DND-41 (cell line): Measurements from ENCODE around the gene ATXN7L2.

Source experiments
- ATAC-seq: fragments of 200-7000 bp; cut with Tn5 transposase; 3 replicates; pipeline ENCODE4 v1.9.1; 2021; ENCODE audit warnings: low read depth; ENCODE audit not compliant: insufficient read depth
- DNase-seq: peaks from one replicate; pipeline ENCODE4 v3.0.0-alpha.2; 2020
- H2AFZ ChIP-seq: 2 replicates; pipeline ENCODE4 v1.6.0; 2012; ENCODE audit warnings: low read depth, low read length
- H3K27ac ChIP-seq: 2 replicates; pipeline ENCODE4 v1.5.1; 2012; ENCODE audit warnings: low read length, inconsistent platforms
- H3K27me3 ChIP-seq: fragments of 200-600 bp; sonication (generic); 2 replicates; pipeline ENCODE4 v1.6.0; 2012; ENCODE audit warnings: low read length, mild to moderate bottlenecking, inconsistent platforms; ENCODE audit not compliant: insufficient read depth, poor library complexity
- H3K36me3 ChIP-seq: 2 replicates; pipeline ENCODE4 v1.5.1; 2012; ENCODE audit warnings: low read length, inconsistent platforms; ENCODE audit not compliant: insufficient read depth
- H3K4me1 ChIP-seq: 2 replicates; pipeline ENCODE4 v1.5.1; 2012; ENCODE audit warnings: mild to moderate bottlenecking, low read length; ENCODE audit not compliant: insufficient read depth
- H3K4me2 ChIP-seq: 2 replicates; pipeline ENCODE4 v1.6.0; 2012; ENCODE audit warnings: mild to moderate bottlenecking, moderate library complexity, low read length, inconsistent platforms; ENCODE audit not compliant: insufficient read depth
- H3K4me3 ChIP-seq, 2 experiments: fragments of 200-600 bp in 1 of 2; shearing (Covaris generic) in 1 of 2; 2 replicates each; pipeline ENCODE4 v1.5.1; 2012 to 2016; ENCODE audit warnings: inconsistent platforms in 2 of 2, low read length in 2 of 2, mild to moderate bottlenecking in 2 of 2, low read depth in 1 of 2, moderate library complexity in 1 of 2
- H3K79me2 ChIP-seq: 2 replicates; pipeline ENCODE4 v1.6.0; 2012; ENCODE audit warnings: low read length, inconsistent platforms; ENCODE audit not compliant: insufficient read depth
- H3K9ac ChIP-seq: 2 replicates; pipeline ENCODE4 v1.6.0; 2012; ENCODE audit warnings: low read depth, mild to moderate bottlenecking, inconsistent platforms, low read length, moderate library complexity
- H3K9me3 ChIP-seq: 2 replicates; pipeline ENCODE4 v1.5.1; 2012; ENCODE audit warnings: low read length, moderate library complexity, mild to moderate bottlenecking, inconsistent platforms; ENCODE audit not compliant: insufficient read depth, severe bottlenecking
- H4K20me1 ChIP-seq: 2 replicates; pipeline ENCODE4 v1.6.0; 2012; ENCODE audit warnings: low read length; ENCODE audit not compliant: insufficient read depth
- CTCF ChIP-seq: IDR thresholded peaks from 2 replicates; pipeline ENCODE4 v1.5.1; 2012; ENCODE audit warnings: borderline replicate concordance, low read length, moderate library complexity, mild to moderate bottlenecking; ENCODE audit not compliant: poor library complexity, severe bottlenecking; ENCODE audit errors: extremely low read depth
- EZH2 ChIP-seq: IDR thresholded peaks from 3 replicates; pipeline ENCODE4 v1.6.1; 2012; ENCODE audit warnings: borderline replicate concordance, low read depth, mild to moderate bottlenecking, moderate library complexity, low read length, inconsistent platforms; ENCODE audit not compliant: severe bottlenecking

The ATXN7L2 gene

GRCh38 chr1:109531826-109532364 lies 48.2 kb downstream of the ATXN7L2 start:
- TF ChIP-seq EZH2 (no peak), CTCF (no peak)
- ATAC-seq (no peak), DNase-seq (no peak)
- H3K4me1 ChIP-seq, result peaks cover 13% of the 10 kb centered on the region
- peak overlapping the region in 1 of 2 experiments; percentile 46; a peak in 1 of 4 replicates for H3K4me3 ChIP-seq
- peak overlapping the region; percentile 47; the same call in 1 of the 2 replicates for H3K9ac ChIP-seq
- H3K9me3 ChIP-seq, result no peaks in the 10 kb centered on the region
- peak overlapping the region; percentile 92 for H2AFZ ChIP-seq
- no peaks in the 10 kb centered on the region for H4K20me1 ChIP-seq
- peak overlapping the region; percentile 60 for H3K4me2 ChIP-seq
- peak overlapping the region; percentile 65; the same call in 1 of the 2 replicates for H3K27ac ChIP-seq
- H3K79me2 ChIP-seq, result no peaks in the 10 kb centered on the region
- no peaks in the 10 kb centered on the region for H3K36me3 ChIP-seq
- no peaks in the 10 kb centered on the region for H3K27me3 ChIP-seq

- ATAC-seq (peak; percentile 91), DNase-seq (peak; percentile 91)
- H3K4me3 ChIP-seq, result peak overlapping the region in 1 of 2 experiments; percentile 46; a peak in 2 of 4 replicates
- H3K4me2 ChIP-seq, result peak overlapping the region; percentile 60
- peak overlapping the region; percentile 65 for H3K27ac ChIP-seq
- H4K20me1 ChIP-seq, result no peaks in the 10 kb centered on the region
- TF ChIP-seq EZH2, result no peak
- peak; percentile 99 for TF ChIP-seq CTCF
- H3K27me3 ChIP-seq, result no peaks in the 10 kb centered on the region
- peak overlapping the region; percentile 47 for H3K9ac ChIP-seq
- no peaks in the 10 kb centered on the region for H3K9me3 ChIP-seq
- H2AFZ ChIP-seq, result peak overlapping the region; percentile 92
- H3K36me3 ChIP-seq, result no peaks in the 10 kb centered on the region
- no peaks in the 10 kb centered on the region for H3K79me2 ChIP-seq
- H3K4me1 ChIP-seq, result peaks cover 13% of the 10 kb centered on the region
Observed at GRCh38 chr1:109532365-109533136, 48.8 kb downstream of the ATXN7L2 start.

GRCh38 chr1:109534307-109534858 lies 50.7 kb downstream of the ATXN7L2 start:
- Histone ChIP-seq H3K79me2 (no peaks in the 10 kb centered on the region), H3K36me3 (no peaks in the 10 kb centered on the region), H3K27me3 (no peaks in the 10 kb centered on the region), H3K9me3 (no peaks in the 10 kb centered on the region), H3K27ac (no peak overlapping the region), H4K20me1 (no peaks in the 10 kb centered on the region), H3K4me1 (peaks cover 13% of the 10 kb centered on the region), H2AFZ (no peak overlapping the region), H3K9ac (no peak overlapping the region), H3K4me3 (no peak overlapping the region), H3K4me2 (no peak overlapping the region)
- TF ChIP-seq CTCF (no peak), EZH2 (no peak)
- ATAC-seq (no peak), DNase-seq (no peak)
